HuH-7 (cell line): ENCODE results near the gene TMEM209.
"Not testable (repeated sequence)": the region's sequence is repeated elsewhere in the genome, so short reads cannot be mapped to it uniquely, and the experiment has no call there.

Source experiments
- DNase-seq: peaks from one replicate; pipeline ENCODE4 v3.0.0; 2011; ENCODE audit warnings: low spot score

Gene TMEM209

DNA sequence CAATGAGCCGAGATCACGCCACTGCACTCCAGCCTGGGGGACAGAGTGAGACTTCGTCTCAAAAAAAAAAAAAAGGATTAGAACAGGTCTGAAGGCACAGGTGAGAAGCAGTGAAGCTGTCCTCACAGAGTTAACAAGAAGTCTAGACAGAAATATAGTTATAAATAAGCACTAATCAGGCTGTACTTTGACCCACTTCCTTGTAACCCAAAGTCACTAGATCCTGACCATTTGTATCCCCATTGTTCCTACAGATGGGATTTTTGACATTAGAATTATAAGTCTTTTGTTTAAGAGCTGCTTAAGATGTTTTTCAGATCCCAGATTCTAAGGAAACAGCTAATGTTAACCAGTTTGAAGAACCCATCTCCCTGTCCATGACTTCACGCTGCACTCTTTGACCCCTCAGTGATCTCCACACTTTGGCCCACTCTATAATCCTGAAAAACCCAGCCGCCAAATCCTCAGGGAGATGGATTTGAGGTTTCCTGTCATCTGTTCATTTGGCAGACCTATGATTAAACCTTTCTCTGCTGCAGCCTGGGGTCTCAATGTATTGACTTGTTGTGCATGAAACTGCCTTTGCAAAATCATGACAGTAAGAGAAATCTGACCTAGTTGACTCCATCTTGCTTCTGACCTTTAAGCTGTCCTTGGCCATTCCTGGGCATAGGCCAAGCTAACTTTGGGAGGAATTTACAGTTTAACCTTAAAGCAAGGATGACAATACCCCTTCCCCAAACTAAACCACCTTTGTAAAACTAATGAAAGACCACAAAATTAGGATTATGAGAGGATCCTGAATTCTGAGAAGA is 13.8 kb upstream of the TMEM209 start:
- DNase-seq: no peak

DNA sequence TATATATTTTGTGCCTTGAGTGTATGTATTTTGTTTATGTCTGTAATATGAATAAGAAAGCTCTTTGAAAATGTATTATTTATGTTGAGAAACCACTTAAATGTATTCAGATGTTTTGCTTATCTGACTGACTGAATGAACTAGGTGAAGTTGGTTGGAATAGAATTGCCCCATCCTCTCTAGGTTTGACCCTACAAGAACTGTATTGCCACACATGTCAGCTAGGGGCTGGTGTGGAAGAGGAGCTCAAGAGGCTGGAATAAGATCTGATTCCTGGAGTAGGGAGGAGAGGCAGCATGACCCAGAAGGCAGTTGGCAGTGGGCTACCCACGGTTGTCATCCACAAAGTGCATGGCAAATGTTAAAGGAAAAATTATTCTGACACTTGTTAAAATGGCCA is 11.5 kb upstream of the TMEM209 start:
- no peak for DNase-seq

DNA sequence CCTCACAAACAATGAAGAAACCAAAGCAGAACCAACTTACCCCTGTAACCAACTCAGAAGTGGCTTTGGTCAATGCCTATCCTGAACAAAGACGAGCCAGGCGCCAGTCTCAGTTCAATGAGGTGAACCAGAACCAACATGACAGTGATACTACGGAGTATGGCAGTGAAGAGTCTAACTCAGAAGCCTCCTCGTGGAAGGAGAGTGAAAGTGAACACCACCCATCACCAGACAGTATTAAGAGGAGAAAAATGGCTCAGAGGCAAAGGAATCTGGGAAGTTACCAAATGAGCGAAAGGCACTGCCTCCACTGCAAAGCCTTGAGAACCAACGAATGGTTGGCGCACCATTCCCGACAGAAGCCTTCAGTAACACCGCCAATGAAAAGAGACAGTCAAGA is 10.8 kb upstream of the TMEM209 start:
- no peak for DNase-seq

DNA sequence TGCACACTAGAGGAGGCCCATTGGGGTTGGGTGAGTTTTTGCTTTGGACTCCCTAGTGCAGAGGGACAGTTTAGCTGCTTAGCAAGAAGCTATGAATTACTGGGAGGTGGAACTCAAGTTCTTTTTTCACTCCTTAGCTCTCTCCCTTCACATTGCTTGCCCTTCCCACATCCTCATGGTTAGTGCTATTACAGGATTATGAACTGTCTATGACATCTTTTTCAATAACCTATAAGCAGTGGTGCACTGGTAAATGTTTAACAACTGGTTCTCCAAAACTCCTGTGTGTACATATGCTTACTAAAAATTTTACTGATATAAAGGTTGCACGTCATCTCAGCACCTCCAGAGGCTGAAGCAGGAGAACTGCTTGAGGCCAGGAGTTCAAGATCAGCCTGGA is 8.6 kb upstream of the TMEM209 start:
- DNase-seq: no peak

DNA sequence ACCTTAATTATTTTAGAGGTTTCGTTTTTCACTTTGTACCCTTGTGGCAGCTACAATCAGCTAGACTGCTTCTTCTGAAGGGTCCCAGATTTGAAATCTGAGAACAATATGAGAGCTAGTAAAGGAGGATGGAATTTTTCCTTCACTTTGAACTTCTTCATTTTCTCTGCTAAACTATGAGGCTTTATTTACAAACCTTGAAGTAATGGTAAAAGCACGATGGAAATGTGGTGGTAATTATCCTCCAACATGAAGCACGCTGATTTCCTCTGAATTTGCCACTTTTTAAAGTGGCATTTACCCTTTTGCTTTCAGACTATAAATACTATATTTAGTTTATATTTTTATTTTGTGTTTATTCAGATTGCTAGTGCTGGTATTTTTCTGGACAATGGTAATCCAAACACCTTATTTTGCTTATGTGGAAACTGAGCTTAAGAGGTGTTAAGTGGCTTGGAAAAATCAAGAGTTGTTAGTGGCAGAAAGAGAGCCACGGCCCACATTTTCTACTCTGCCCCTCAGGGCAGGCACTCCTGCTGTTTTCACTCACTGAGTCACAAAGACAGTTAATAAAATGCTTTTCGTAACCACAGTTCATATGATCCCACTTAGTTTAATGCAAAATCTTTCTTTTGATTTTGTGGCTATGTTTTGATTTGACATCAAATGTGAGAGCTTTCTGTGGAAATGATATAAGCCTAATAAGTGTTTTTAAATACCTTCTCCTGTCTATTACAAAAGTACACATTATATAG is 5.2 kb upstream of the TMEM209 start:
- no peak for DNase-seq

DNA sequence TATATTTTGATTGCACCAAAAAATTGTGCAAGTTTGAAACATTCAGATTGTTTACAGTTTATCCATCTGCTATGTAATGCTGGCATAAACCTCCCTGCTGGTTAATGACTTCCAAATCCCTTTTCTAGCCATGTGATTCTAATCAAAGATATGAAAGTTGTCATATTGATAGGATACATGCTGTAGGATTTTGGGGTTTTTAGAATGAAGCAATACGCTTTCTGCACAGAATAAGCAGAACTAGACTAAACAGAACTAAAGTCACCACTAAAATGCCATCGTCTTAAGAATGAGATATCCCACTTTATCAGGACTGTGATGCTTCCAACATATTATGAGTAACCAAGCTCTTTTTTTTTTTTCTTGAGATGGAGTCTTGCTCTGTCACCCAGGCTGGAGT is 3.3 kb upstream of the TMEM209 start:
- no peak for DNase-seq

DNA sequence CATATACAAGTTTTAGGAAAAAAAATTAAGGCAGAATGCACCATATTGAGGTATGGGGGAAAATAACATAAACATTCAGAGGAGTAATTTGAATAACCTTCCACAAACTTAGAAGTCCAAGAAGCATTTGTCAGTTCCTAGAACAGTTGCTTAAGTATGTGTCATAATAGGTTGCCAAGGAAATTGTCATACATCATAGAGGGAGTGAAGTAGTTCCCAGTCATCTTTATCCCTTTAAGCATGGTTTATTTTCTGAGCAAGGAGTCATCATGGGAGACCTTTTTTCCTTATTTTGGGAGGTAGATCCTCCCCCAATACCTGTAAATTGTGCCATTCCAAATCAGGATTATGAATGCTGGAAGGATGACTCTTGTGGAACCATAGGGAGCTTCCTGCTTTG is 2.4 kb upstream of the TMEM209 start, which contains the start of gene SSMEM1:
SSMEM1 (plus strand) TSS at position 219 of the 400 bp plus-strand sequence; CDS start at position 270, 51 bp downstream.
- no peak for DNase-seq

DNA sequence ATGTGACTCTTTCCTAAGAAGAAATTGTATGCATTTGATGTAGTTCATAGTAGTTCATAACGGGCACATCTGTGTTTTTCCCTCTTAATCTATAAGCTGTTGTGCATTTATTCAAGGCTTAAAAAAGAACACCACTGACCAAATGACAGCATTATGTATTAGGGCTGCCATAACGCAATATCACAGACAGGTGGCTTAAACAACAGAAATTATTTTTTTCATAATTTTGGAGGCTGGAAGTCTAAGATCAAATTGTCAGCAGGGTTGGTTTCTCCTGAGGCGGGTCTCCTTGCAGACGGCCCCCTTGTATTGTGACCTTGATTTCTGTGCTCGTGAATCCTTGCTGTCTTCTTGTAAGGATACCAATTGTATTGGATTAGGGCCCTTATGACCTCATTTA is 1.8 kb upstream of the TMEM209 start:
- no peak for DNase-seq

DNA sequence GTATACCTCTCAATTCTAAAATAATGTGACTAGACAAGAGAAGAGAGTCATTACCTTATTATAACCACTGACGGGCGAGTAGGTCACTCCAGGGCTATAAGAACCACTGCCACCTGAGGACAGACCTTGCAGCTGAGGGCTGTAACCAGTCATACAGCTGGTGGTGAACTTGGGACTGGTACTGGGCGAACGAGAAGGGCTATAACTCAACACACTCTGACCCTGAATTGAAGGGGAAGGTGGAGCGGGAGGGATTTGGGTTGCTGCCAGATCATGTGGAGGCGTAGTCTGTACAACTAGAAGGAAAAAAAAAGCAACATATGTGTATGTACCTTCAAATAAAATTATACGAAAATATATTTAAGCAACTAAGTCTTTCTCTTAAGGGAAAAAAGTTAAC is 3.4 kb downstream of the TMEM209 start:
- no peak for DNase-seq

DNA sequence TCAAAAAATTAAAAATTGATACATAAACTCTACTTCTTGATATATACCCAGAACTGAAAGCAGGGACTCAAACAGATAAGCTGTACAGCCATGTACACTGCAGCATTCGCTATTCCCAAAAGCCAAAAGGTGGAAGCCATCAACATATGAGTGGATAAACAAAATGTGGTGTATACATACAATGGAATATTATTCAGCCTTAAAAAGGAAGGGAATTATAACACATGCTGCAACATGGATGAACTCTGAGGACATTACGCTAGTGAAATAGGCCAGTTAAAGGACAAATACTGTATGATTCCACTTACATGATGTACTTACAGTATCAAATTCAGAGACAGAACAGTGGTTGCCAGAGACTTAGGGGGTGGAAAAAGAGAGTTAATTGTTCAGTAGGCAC is 8.1 kb downstream of the TMEM209 start:
- DNase-seq: no peak

DNA sequence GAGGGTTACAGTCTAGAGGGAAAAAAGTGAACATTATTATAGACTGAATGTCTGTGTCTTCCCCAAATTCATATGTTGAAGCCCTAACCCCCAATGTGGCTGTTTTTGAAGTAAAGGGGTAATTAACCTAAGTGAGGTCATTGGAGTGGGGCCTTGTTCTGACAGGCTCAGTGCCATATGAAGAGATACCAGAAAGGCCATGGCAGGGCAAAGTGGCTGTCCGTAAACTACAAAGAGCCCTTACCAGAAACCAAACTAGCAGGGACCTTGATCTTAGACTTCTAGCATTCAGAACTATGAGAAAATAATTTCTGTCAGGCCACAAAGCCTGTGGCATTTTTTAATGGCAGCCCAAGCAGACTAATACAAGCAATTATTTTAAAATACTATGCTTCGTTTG is 8.7 kb downstream of the TMEM209 start:
- DNase-seq: no peak

DNA sequence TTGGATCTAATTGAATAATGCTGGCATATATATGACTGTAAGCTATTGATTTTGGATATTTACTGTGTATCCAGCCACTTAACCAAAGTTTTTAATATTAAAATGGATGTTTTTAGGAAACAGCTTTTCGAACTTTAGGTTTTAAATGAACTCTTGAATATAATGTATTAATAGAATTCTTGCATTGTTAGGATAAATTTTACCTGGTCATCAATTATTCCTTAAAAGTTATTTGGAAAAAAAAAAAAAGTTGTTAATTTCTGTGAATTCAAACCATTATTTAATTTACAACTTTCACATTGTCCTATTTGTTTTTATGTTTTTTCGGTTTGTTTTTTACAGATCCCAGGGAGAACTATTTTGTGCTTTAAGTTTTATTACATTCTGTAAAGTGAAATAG is 9.8 kb downstream of the TMEM209 start:
- DNase-seq: no peak

DNA sequence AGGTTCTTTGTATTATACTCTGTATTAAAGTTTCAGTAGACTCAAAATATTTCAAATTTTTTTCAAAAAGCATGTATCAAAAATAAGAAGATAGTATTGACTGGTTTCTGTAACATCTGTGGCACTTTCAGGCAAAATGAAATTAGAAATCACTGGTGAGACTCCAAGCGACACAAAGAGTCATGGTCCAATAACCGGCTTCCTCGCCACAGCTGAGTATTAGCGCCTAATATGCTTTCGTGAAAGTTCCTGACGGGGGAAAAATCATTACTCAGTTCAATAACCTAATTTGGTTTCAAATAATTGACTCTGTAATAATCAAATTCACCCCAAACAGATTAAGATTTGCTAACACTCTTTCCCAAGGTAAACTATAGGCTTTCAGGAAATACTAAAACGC is 13.4 kb downstream of the TMEM209 start:
- no peak for DNase-seq

DNA sequence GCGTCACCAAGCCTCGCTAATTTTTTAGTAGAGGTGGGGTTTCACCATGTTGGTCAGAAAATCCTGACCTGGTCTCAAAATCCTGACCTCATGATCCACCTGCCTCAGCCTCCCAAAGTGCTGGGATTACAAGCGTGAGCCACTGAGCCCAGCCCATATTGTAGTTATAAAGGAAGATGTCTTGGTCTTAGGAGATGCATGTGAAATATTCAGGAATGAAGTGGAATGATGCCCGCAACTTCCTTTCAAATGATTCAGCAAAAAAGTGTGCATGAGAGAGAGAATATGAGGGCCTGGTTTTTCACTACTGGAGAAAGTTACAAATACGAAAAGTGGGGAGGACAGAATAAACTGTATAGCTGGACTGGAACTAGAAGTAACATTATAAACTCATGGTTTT is 15.9 kb downstream of the TMEM209 start:
- DNase-seq: no peak

DNA sequence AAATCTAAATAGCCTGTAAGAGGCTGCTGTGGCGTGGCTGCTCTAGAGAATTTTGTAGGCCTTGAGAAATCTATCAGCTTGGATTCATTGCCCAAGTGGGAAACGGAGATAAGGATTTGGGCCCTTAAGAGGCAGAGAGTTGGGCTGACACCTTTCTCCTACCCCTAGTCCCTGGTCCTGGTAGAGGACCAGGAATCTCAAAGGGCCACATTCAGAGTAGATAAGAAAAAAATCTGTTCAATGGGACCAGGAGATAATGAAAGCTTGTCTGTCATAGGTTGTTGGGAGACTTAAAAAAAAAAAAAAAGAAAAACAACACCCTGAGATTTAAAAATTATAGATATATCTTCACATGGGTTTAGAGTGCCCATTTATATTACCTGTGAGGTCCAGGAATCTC is 17.8 kb downstream of the TMEM209 start:
- no peak for DNase-seq

DNA sequence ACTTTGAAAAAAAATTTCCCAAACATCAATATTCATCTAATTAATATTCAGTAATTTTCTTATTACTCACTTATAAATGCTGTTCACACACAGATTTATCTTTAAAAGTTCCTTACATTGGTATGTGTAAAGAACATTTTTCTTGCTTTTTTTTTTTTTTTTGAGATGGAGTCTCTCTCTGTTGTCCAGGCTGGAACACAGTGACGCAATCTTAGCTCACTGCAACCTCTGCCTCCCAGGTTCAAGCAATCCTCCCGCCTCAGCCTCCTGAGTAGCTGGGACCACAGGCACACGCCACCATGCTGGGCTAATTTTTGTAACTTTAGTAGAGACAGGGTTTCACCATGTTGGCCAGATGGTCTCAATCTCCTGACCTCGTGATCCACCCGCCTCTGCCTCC is 20.9 kb downstream of the TMEM209 start:
- not testable (repeated sequence) for DNase-seq

DNA sequence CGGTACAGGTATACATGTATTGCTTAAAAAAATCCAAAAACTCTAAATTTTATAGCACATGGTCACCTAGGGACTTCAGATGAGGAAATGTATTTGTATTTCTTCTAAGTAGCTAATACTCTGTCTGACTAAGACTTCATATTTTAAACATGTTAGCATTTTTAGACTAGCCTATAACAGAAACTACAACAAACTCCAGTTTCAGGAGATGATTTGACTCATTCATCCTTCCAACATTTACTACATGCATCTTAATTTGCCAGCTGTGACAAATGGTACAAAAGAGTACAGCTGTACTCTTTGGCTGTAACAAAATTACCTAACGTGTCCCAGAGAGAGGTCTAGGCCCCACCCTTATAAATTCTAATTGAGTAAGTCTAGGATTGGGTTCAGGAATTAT is 22.2 kb downstream of the TMEM209 start:
- DNase-seq: no peak

DNA sequence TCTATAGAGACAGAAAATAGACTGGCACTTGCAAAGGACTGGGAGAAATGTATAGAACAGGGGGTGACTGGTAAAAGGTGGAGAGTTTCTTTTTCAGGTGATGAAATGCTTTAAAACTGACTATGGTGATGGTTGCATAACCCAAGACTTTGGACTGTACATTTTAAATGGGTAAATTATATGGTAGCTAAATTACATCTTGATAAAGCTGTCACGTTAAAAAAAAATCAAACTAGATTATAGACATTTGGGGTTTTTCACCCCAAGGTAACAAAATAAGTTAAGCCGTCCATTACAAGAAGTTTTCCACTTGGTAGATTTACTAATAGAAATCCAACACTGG is 24.0 kb downstream of the TMEM209 start:
- DNase-seq: no peak

DNA sequence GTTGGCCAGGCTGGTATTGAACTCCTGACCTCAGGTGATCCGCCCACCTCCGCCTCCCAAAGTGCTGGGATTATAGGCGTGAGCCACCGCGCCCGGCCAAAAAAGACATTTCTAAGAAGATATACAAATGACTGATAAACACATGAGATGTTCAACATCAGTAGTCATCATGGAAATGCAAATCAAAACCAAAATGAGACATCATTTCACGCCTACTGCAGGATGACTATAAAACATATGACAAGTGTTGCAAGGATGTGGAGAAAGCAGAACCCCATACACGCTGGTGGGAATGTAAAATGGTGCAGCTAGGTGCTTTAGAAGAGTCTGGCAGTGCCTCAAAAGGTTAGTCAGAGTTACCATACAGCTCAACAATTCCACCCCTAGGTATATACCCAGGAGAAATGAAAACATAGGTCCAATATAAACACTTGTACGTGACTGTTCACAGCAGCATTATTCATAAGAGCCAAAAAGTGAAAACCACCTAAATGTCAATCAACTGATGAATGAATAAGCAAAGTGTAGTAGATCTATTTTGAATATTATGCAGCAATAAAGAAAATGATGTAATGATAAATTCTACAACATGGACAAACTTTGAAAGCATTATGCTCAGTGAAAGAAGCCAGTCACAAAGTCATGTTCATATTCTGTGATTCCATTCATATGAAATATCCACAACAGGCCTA is 24.5 kb downstream of the TMEM209 start:
- DNase-seq: no peak

DNA sequence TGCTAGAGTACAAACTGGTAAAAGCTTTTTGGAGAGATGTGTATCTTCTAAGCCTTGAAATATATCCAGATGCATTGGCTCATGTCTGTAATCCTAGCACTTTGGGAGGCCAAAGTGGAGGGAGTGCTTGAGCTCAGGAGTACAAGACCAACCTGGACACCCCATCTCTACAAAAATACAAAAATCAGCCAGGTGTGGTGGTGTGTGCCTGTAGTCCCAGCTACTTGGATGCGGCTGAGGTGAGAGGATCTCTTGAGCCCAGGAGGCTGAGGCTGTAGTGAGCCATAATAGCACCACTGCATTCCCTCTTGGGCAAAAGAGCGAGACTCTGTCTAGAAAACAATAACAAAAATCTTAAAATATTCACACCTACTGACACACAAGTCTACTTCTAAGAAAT is 25.6 kb downstream of the TMEM209 start:
- no peak for DNase-seq

DNA sequence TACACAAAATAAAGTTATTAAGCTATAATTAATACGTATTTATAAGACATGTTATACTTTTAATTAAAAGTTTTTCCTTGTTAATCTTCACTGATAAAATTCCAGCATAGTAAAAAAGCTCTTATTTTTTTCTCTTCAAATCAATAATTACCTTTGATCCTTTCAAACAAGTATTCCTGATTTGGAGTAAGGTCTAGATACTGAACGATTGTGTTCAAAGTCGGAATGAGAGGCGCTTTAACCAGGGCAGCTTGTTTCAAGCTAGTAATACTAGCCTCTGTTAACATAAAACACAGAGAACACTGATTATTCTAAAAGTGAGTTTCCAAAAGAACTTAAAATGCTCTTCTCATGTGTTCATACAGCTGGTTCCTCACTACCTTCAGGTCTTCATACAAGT is 27.0 kb downstream of the TMEM209 start:
- no peak for DNase-seq

DNA sequence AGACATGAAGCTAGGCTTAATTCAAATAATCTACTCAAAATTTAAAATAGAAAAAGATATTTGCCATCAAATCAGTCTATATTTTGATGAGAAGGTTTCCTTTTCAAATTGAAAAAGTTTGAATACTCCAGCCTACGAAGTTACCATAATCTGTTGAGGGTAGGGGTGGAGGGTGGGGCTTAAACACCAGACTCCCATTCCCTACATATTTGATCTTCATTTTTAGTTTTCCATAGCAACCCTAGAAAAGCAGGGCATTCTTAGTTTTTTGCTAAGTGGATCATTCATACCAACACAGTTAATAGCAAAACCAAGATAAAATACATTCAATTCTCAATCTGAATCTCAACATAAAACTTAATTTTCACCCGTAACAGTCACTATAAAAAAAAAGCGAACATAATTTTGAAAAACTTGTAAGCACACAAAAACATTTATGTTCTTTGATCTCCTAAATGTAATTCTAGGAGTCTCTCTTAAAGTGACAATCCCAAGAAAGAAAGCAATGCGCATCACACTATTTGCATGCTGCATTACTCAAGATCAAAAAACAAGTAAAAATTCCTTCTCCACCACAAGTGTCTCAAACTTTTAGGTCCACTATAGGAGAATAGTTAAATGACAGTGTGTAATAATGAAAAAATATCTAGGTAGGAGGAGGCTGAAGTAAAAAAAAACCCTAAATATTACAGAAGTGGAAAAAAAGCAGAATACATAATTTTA is 30.8 kb downstream of the TMEM209 start:
- DNase-seq: no peak
